Right lobe of liver (tissue), 6 donors: ENCODE results near the gene ANAPC7. TPM values are rescaled to one million over a fixed set of nuclear protein-coding genes. Genes with fewer than 3 reads are reported as not detected.

Source experiments
- ATAC-seq, 4 donors: fragments of 200-7000 bp; cut with Tn5 transposase; one replicate each; pipeline ENCODE4 v1.9.1; 2020; ENCODE audit warnings: mild to moderate bottlenecking in 4 of 4, moderate library complexity in 4 of 4
- DNase-seq, 3 donors: peaks; one replicate each; pipeline ENCODE4 v3.0.0-alpha.2; 2020
- H3K27ac ChIP-seq, 3 donors: fragments of 200-600 bp; one replicate each; pipeline ENCODE4 v1.8.0; 2022
- H3K27me3 ChIP-seq, 2 donors: fragments of 200-600 bp; one replicate each; pipeline ENCODE4 v1.8.0; 2022
- H3K36me3 ChIP-seq, 4 donors: fragments of 200-600 bp; sonication (generic) in 1 of 4; one replicate each; pipeline versions ENCODE4 v1.5.1 to v1.8.0; 2017 to 2022; ENCODE audit warnings: control low read depth in 1 of 4
- H3K4me1 ChIP-seq, 4 donors: fragments of 200-600 bp; sonication (generic) in 1 of 4; one replicate each; pipeline versions ENCODE4 v1.5.1 to v1.8.0; 2017 to 2022; ENCODE audit warnings: control low read depth in 1 of 4
- H3K4me3 ChIP-seq, 3 donors: fragments of 200-600 bp; one replicate each; pipeline ENCODE4 v1.8.0; 2022
- H3K9me3 ChIP-seq, 4 donors: fragments of 200-600 bp; sonication (generic) in 1 of 4; one replicate each; pipeline versions ENCODE4 v1.5.1 to v1.8.0; 2017 to 2022; ENCODE audit warnings: control low read depth in 1 of 4
- CTCF ChIP-seq, 4 donors: fragments of 200-600 bp in 3 of 4; fragments of 450-650 bp in 1 of 4; IDR thresholded peaks; one replicate each; pipeline versions ENCODE4 v1.5.1 to v1.8.0; 2016 to 2022; ENCODE audit warnings: antibody characterized with exemption in 4 of 4, mild to moderate bottlenecking in 2 of 4
- POLR2A ChIP-seq: fragments of 450-650 bp; IDR thresholded peaks from one replicate; pipeline ENCODE4 v1.6.1; 2017; ENCODE audit warnings: antibody characterized with exemption, mild to moderate bottlenecking
- WGBS: methylation state at CpG from one replicate; pipeline ENCODE4 v1.1.6; 2018; ENCODE audit warnings: low coverage, low lambda C conversion rate; ENCODE audit not compliant: insufficient coverage; ENCODE audit errors: missing lambda C conversion rate; 5-methylcytosine and 5-hydroxymethylcytosine counted together
- intact Hi-C, 2 donors: fragments of 100-400 bp; cut with DNase I; formaldehyde crosslinking; loops; one replicate each; pipeline versions ENCODE4 v1.11.2 to v1.14.1; 2022
- total RNA-seq, 6 experiments: library from RNA; depleted of rRNA in 2 of 6; stranded (reverse); fragments of >200 nt in 2 of 6; fragmentation: NEBNext Ultra II Directional in 3 of 6; extraction: Animal tissue kit (Norgen Biotek cat#: 25700) in 3 of 6; gene quantifications; one replicate each; pipeline versions ENCODE4 v1.1.0 to v1.2.4, GENCODE V29; 2016 to 2023
- donor health status: DM: no; HTN: yes; CAD: no.
- donor health status: DM: no; HTN: no; CAD: no.
- donor health status: DM: no; HTN: no; CAD: no.
- donor health status: DM: no; HTN: yes; CAD: no.
- donor health status: DM: no; HTN: yes; CAD: no.

ANAPC7 gene
- total RNA-seq, 6 experiments from 2014 or later = 14.6 to 22.8 (median 18.0) TPM

- Histone ChIP-seq H3K36me3 (peaks cover 24 to 66% (median 42%) of the 10 kb centered on the region in 4 donors), H3K9me3 (no peaks in the 10 kb centered on the region), H3K27me3 (no peaks in the 10 kb centered on the region), H3K4me1 (no peaks in the 10 kb centered on the region), H3K27ac (no peak overlapping the region), H3K4me3 (no peak overlapping the region)
- ATAC-seq (peak in 3 of 4 donors; percentile 5 to 11 (median 5)), DNase-seq (no peak)
- intact Hi-C loops = loop anchor here in 1 of 2 donors (10.0 kb wide), 1 partner anchor 65 kb away; the partner anchor contains the start of gene ATP2A2
- no peak for TF ChIP-seq CTCF (IDR thresholded peaks at IDR 0.05)
- no peak for TF ChIP-seq POLR2A
- 60% methylated on average over 1 of the region's 12 CpGs for WGBS
These were observed 53.9 kb downstream of the ANAPC7 start for GRCh38 chr12:110349514-110350151.

GRCh38 chr12:110349096-110349495 is 54.4 kb downstream of the ANAPC7 start:
- H3K27me3 ChIP-seq = no peaks in the 10 kb centered on the region
- 81% methylated on average over 3 of the region's 4 CpGs for WGBS
- H3K27ac ChIP-seq = no peak overlapping the region
- H3K9me3 ChIP-seq = no peaks in the 10 kb centered on the region
- no peak for TF ChIP-seq CTCF (IDR thresholded peaks at IDR 0.05)
- TF ChIP-seq POLR2A = no peak
- intact Hi-C loops = loop anchor here in 1 of 2 donors (10.0 kb wide), 1 partner anchor 64 kb away; the partner anchor contains the start of gene ATP2A2
- peaks cover 25 to 71% (median 48%) of the 10 kb centered on the region in 4 donors for H3K36me3 ChIP-seq
- ATAC-seq (peak in 1 of 4 donors; percentile 6), DNase-seq (no peak)
- H3K4me1 ChIP-seq = no peaks in the 10 kb centered on the region
- H3K4me3 ChIP-seq = no peak overlapping the region

GRCh38 chr12:110348431-110349059 is 55.0 kb downstream of the ANAPC7 start:
- Histone ChIP-seq H3K4me3 (no peak overlapping the region), H3K27ac (no peak overlapping the region), H3K9me3 (no peaks in the 10 kb centered on the region), H3K4me1 (no peaks in the 10 kb centered on the region), H3K27me3 (no peaks in the 10 kb centered on the region), H3K36me3 (peaks cover 29 to 77% (median 53%) of the 10 kb centered on the region in 4 donors)
- DNase-seq = no peak
- intact Hi-C loops = loop anchor here in 1 of 2 donors (10.0 kb wide), 1 partner anchor 64 kb away; the partner anchor contains the start of gene ATP2A2
- no peak for ATAC-seq
- TF ChIP-seq POLR2A = no peak
- no peak for TF ChIP-seq CTCF (IDR thresholded peaks at IDR 0.05)
- WGBS = 94% methylated on average over 4 of the region's 7 CpGs

GRCh38 chr12:110347767-110348166 is 55.7 kb downstream of the ANAPC7 start:
- H3K9me3 ChIP-seq = no peaks in the 10 kb centered on the region
- TF ChIP-seq POLR2A (no peak), CTCF (IDR thresholded peaks at IDR 0.05) (no peak)
- intact Hi-C loops = loop anchor here in 1 of 2 donors (10.0 kb wide), 1 partner anchor 63 kb away; the partner anchor contains the start of gene ATP2A2
- WGBS = 94% methylated on average over 7 of the region's 8 CpGs
- H3K27ac ChIP-seq = no peak overlapping the region
- no peak overlapping the region for H3K4me3 ChIP-seq
- ATAC-seq (no peak), DNase-seq (no peak)
- no peaks in the 10 kb centered on the region for H3K4me1 ChIP-seq
- peaks cover 37 to 84% (median 59%) of the 10 kb centered on the region in 4 donors for H3K36me3 ChIP-seq
- H3K27me3 ChIP-seq = no peaks in the 10 kb centered on the region
